Ovary (tissue), 9 donors: Measurements from ENCODE around the gene PPP1R1A. TPM values are rescaled to one million over a fixed set of nuclear protein-coding genes. Genes with fewer than 3 reads are reported as not detected.

ENCODE experiments used
- DNase-seq, 5 donors: peaks; one replicate each; pipeline ENCODE4 v3.0.0-alpha.2; 2019 to 2020
- H3K27ac ChIP-seq, 2 donors: fragments of 200-600 bp; one replicate each; pipeline versions ENCODE4 v1.5.1 to v1.8.0; 2019 to 2022
- H3K27me3 ChIP-seq: fragments of 200-600 bp; one replicate; pipeline ENCODE4 v1.8.0; 2022
- H3K36me3 ChIP-seq: fragments of 200-600 bp; sonication (generic); one replicate; pipeline ENCODE4 v1.5.1; 2019
- H3K4me1 ChIP-seq: one replicate; pipeline ENCODE4 v1.8.1; 2013; ENCODE audit warnings: mild to moderate bottlenecking, moderate library complexity; ENCODE audit not compliant: insufficient read depth
- H3K4me3 ChIP-seq: fragments of 200-600 bp; sonication (generic); one replicate; pipeline ENCODE4 v1.5.1; 2017
- H3K9me3 ChIP-seq, 2 donors: fragments of 200-600 bp in 1 of 2; sonication (generic) in 1 of 2; one replicate each; pipeline versions ENCODE4 v1.5.1 to v1.8.1; 2013 to 2019; ENCODE audit warnings: mild to moderate bottlenecking in 1 of 2, moderate library complexity in 1 of 2
- CTCF ChIP-seq, 3 donors: fragments of 450-650 bp in 2 of 3; fragments of 200-600 bp in 1 of 3; IDR thresholded peaks; one replicate each; pipeline versions ENCODE4 v1.5.1 to v1.8.0; 2016 to 2022; ENCODE audit warnings: antibody characterized with exemption in 3 of 3, mild to moderate bottlenecking in 1 of 3
- EP300 ChIP-seq: sonication (generic); formaldehyde crosslinking; IDR thresholded peaks from one replicate; pipeline ENCODE4 v1.6.1; 2017; ENCODE audit warnings: antibody characterized with exemption
- POLR2A ChIP-seq: fragments of 450-650 bp; IDR thresholded peaks from one replicate; pipeline ENCODE4 v1.6.1; 2017; ENCODE audit warnings: antibody characterized with exemption, mild to moderate bottlenecking, moderate library complexity
- WGBS, 3 donors: extraction: QIAGEN DNeasy Blood & Tissue Kit in 1 of 3; methylation state at CpG; one replicate each; pipeline versions ENCODE4 v1.1.5 to v1.1.7; 2013 to 2017; 5-methylcytosine and 5-hydroxymethylcytosine counted together
- intact Hi-C, 4 donors: fragments of 100-400 bp; cut with DNase I; formaldehyde crosslinking; loops; one replicate each; pipeline versions ENCODE4 v1.11.0 to v1.15.1; 2022 to 2023
- polyA plus RNA-seq, 2 donors: library from polyadenylated mRNA; stranded (reverse); fragments of 200-250 nt in 1 of 2; fragments of 350-450 nt in 1 of 2; fragmentation: Illumina TruSeq in 1 of 2; extraction: RNeasy Lipid Tissue Mini Kit (QIAGEN cat#74804) in 1 of 2; gene quantifications; one replicate each; pipeline ENCODE4 v1.2.3, GENCODE V29; 2013 to 2014
- total RNA-seq, 7 donors: library from RNA; depleted of rRNA in 2 of 7; stranded (reverse); fragments of >200 nt in 2 of 7; fragmentation: NEBNext Ultra II Directional in 3 of 7; extraction: Animal tissue kit (Norgen Biotek cat#: 25700) in 3 of 7; gene quantifications; one replicate each; pipeline versions ENCODE4 v1.1.0 to v1.2.4, GENCODE V29; 2016 to 2023
- donor health status: DM: no; HTN: no; CAD: no; lungs with moderate emphysema.
- donor health status: DM: no; HTN: no; CAD: no.
- donor health status: Bipolar disorder and iron deficiency.
- donor health status: DM: yes; HTN: yes; CAD: no.
- donor health status: DM: no; HTN: no; CAD: no.
- donor health status: DM: yes; HTN: yes; CAD: no.

Gene PPP1R1A
- total and polyA plus RNA-seq, 9 donors = 2.0 to 25.2 (median 6.2) TPM

- Histone ChIP-seq H3K27ac (no peak overlapping the region), H3K27me3 (no peaks in the 10 kb centered on the region), H3K36me3 (no peaks in the 10 kb centered on the region), H3K4me1 (no peaks in the 10 kb centered on the region), H3K9me3 (no peaks in the 10 kb centered on the region), H3K4me3 (no peak overlapping the region)
- intact Hi-C loops = no loop called here
- no peak for DNase-seq
- 55 to 60% (median 56%) methylated on average over 5 of the region's 5 CpGs for WGBS, 3 donors
- no peak for TF ChIP-seq CTCF (IDR thresholded peaks at IDR 0.05)
- no peak for TF ChIP-seq POLR2A
- TF ChIP-seq EP300 = no peak
Measured at GRCh38 chr12:54593725-54594124, 5.3 kb upstream of the PPP1R1A start.

- no peaks in the 10 kb centered on the region for H3K27me3 ChIP-seq
- TF ChIP-seq CTCF (IDR thresholded peaks at IDR 0.05) = no peak
- no peak for TF ChIP-seq POLR2A
- TF ChIP-seq EP300 = no peak
- WGBS, 3 donors = 65 to 72% (median 70%) methylated on average over 4 of the region's 4 CpGs
- no peaks in the 10 kb centered on the region for H3K9me3 ChIP-seq
- no peak overlapping the region for H3K27ac ChIP-seq
- no peaks in the 10 kb centered on the region for H3K4me1 ChIP-seq
- no peak for DNase-seq
- H3K36me3 ChIP-seq = no peaks in the 10 kb centered on the region
- no peak overlapping the region for H3K4me3 ChIP-seq
- intact Hi-C loops = no loop called here
Measured at GRCh38 chr12:54593135-54593534, 4.7 kb upstream of the PPP1R1A start.

GRCh38 chr12:54592316-54592715 is 3.9 kb upstream of the PPP1R1A start:
- Histone ChIP-seq H3K4me3 (no peak overlapping the region), H3K27ac (no peak overlapping the region), H3K9me3 (no peaks in the 10 kb centered on the region), H3K27me3 (no peaks in the 10 kb centered on the region), H3K4me1 (no peaks in the 10 kb centered on the region), H3K36me3 (no peaks in the 10 kb centered on the region)
- 82 to 84% (median 82%) methylated on average over 2 of the region's 2 CpGs for WGBS, 3 donors
- no peak for DNase-seq
- TF ChIP-seq CTCF (IDR thresholded peaks at IDR 0.05) = no peak
- TF ChIP-seq EP300 = no peak
- no peak for TF ChIP-seq POLR2A
- intact Hi-C loops = no loop called here

- DNase-seq = no peak
- Histone ChIP-seq H3K27ac (no peak overlapping the region), H3K4me1 (no peaks in the 10 kb centered on the region)
Measured at GRCh38 chr12:54590978-54591591, 2.6 kb upstream of the PPP1R1A start.

More at GRCh38 chr12:54590978-54591591, 2.6 kb upstream of the PPP1R1A start:
- intact Hi-C loops = no loop called here
- TF ChIP-seq EP300 (no peak), CTCF (IDR thresholded peaks at IDR 0.05) (no peak), POLR2A (no peak)
- WGBS, 3 donors = 54 to 64% (median 60%) methylated on average over 7 of the region's 7 CpGs
- no peaks in the 10 kb centered on the region for H3K27me3 ChIP-seq
- H3K4me3 ChIP-seq = no peak overlapping the region
- no peaks in the 10 kb centered on the region for H3K9me3 ChIP-seq
- H3K36me3 ChIP-seq = no peaks in the 10 kb centered on the region
